ENCODE results near the gene TRAF3.
A peak's percentile ranks its signal among the peaks of the same experiment; 100 is the strongest.

GRCh38 chr14:102878174-102878969 lies 101.1 kb downstream of the TRAF3 start:
- peak in 1 of 2 donors; percentile 18 for TF ChIP-seq CTCF (conservative IDR thresholded peaks at IDR 0.05 in 1 of 2, IDR thresholded peaks at IDR 0.05 in 1 of 2; ENCODE audit: extremely low read depth in 1 of 2, insufficient read depth in 1 of 2, low read depth in 1 of 2, low read length in 2 of 2)
- no peak for TF ChIP-seq EZH2 (IDR thresholded peaks at IDR 0.05; ENCODE audit: borderline replicate concordance, low read length)
